ENCODE results near the gene MMP11. TPM values are rescaled to one million over a fixed set of nuclear protein-coding genes. Genes with fewer than 3 reads are reported as not detected.

The MMP11 gene
- total RNA-seq, 1 donor from 2014 or later: 12.2 TPM

DNA sequence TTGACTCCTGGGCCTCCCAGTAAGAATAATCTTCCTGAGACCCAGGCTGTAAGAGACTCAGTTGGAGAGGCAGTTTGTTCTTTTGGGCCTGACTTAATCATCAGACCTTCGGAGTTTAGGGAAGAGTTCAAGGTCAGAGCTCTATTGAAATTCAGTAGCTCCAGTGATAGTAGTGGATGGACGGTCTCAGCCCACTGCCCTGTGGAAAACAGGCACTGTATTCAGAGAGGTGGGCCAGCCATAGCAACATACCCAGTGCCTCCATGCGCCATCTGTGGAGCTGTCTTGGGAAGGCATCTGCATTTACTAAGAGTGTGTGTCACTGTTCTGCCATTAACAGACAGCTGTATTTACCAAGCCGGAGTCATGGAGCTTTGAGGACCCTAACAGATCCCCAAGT lies 17.0 kb downstream of the MMP11 start:
- H3K4me1 Mint-ChIP-seq (ENCODE audit: low read depth, unreplicated experiment): peaks cover 16% of the 10 kb centered on the region

DNA sequence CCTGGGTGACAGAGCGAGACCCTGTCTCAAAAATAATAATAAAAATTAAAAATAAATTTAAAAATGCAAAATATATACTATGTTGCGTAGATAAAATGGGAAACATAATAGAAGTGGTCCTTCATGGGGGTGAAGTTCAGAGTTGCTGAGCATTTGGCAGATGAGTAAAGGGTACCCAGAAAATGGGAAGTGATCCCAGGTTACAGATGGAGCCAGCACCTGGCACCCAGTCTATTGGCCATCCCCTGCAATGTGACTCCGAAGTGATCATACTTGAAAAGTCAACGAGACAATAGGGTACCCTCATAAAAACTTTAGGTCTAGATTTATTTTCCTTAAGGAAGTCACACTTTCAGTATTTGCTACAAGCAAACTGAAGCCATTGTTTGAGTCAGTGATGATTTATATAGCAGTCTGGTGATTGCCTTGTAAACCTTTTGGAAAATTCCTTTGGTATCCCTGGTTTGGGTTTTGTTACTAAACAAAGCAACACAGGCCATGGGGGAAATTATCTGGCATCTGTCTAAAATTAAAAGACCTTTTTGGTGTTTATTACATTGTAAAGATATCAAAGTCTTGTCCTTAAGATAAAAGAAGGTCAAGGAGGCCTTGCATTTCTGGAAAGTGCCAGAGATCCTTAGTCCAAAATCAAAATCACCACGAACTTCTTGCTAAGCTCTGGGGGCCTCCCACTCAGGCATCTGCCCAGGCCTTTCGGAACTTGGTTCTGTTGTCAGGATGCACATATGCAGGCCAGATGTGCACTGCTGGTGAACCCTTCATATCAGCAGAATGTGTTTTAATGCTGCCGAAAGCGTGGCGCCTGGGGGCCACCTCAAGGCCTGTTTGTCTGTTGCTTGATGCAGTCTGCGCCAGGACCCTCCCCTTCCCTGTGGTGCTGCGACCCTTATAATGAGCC lies 18.4 kb downstream of the MMP11 start:
- no peak for TF ChIP-seq EZH2 (IDR thresholded peaks at IDR 0.05; ENCODE audit: insufficient read depth, low read length)
- TF ChIP-seq, protein P1, sequence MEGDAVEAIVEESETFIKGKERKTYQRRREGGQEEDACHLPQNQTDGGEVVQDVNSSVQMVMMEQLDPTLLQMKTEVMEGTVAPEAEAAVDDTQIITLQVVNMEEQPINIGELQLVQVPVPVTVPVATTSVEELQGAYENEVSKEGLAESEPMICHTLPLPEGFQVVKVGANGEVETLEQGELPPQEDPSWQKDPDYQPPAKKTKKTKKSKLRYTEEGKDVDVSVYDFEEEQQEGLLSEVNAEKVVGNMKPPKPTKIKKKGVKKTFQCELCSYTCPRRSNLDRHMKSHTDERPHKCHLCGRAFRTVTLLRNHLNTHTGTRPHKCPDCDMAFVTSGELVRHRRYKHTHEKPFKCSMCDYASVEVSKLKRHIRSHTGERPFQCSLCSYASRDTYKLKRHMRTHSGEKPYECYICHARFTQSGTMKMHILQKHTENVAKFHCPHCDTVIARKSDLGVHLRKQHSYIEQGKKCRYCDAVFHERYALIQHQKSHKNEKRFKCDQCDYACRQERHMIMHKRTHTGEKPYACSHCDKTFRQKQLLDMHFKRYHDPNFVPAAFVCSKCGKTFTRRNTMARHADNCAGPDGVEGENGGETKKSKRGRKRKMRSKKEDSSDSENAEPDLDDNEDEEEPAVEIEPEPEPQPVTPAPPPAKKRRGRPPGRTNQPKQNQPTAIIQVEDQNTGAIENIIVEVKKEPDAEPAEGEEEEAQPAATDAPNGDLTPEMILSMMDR (IDR thresholded peaks at IDR 0.05; ENCODE audit: insufficient read depth, low read depth, low read length): no peak
- FAIRE-seq: no peak
- Histone ChIP-seq H3K36me3 (ENCODE audit: insufficient read depth, low read length) (peaks cover 18% of the 10 kb centered on the region), H3K79me2 (ENCODE audit: insufficient read depth, low read length) (peaks cover 63% of the 10 kb centered on the region), H3K27me3 (ENCODE audit: insufficient read depth, low read length) (no peaks in the 10 kb centered on the region), H3K9ac (ENCODE audit: low read length) (no peak overlapping the region), H3K27ac (ENCODE audit: low read depth, low read length) (no peak overlapping the region), H4K20me1 (ENCODE audit: insufficient read depth, low read length) (peaks cover 66% of the 10 kb centered on the region), H3K4me3 (ENCODE audit: insufficient read depth, low read depth, low read length) (no peak overlapping the region), H3K4me1 (ENCODE audit: insufficient read depth, low read length) (peaks cover 9% of the 10 kb centered on the region), H3K4me2 (ENCODE audit: low read length) (no peak overlapping the region), H3K9me3 (ENCODE audit: insufficient read depth, low read depth, low read length) (no peaks in the 10 kb centered on the region), H2AFZ (ENCODE audit: low read depth, low read length) (no peak overlapping the region)
- no peak overlapping the region for H3K4me3 Mint-ChIP-seq (ENCODE audit: unreplicated experiment)
- no peaks in the 10 kb centered on the region for H3K36me3 Mint-ChIP-seq (ENCODE audit: low read depth, unreplicated experiment)
- H3K27ac Mint-ChIP-seq (ENCODE audit: unreplicated experiment): no peak overlapping the region
- peak; percentile 33 for DNase-seq (ENCODE audit: low read depth)
- H3K27me3 Mint-ChIP-seq (ENCODE audit: low read depth, unreplicated experiment): no peaks in the 10 kb centered on the region
- no peaks in the 10 kb centered on the region for H3K9me3 Mint-ChIP-seq (ENCODE audit: unreplicated experiment)
- peaks cover 15% of the 10 kb centered on the region for H3K4me1 Mint-ChIP-seq (ENCODE audit: low read depth, unreplicated experiment)

More for the DNA sequence above, 17.0 kb downstream of the MMP11 start:
- H3K79me2 ChIP-seq (ENCODE audit: insufficient read depth, low read length): peaks cover 63% of the 10 kb centered on the region
- H3K27ac ChIP-seq (ENCODE audit: low read depth, low read length): no peak overlapping the region
- no peak overlapping the region for H3K9ac ChIP-seq (ENCODE audit: low read length)
- no peak overlapping the region for H2AFZ ChIP-seq (ENCODE audit: low read depth, low read length)
- H4K20me1 ChIP-seq (ENCODE audit: insufficient read depth, low read length): peaks cover 63% of the 10 kb centered on the region
- H3K36me3 Mint-ChIP-seq (ENCODE audit: low read depth, unreplicated experiment): no peaks in the 10 kb centered on the region
- FAIRE-seq (no peak), DNase-seq (ENCODE audit: low read depth) (no peak)
- peak overlapping the region; percentile 56 for H3K4me3 Mint-ChIP-seq (ENCODE audit: unreplicated experiment)
- peaks cover 9% of the 10 kb centered on the region for H3K36me3 ChIP-seq (ENCODE audit: insufficient read depth, low read length)
- H3K9me3 ChIP-seq (ENCODE audit: insufficient read depth, low read depth, low read length): no peaks in the 10 kb centered on the region
- no peaks in the 10 kb centered on the region for H3K27me3 Mint-ChIP-seq (ENCODE audit: low read depth, unreplicated experiment)
- TF ChIP-seq EZH2 (IDR thresholded peaks at IDR 0.05; ENCODE audit: insufficient read depth, low read length): no peak
- TF ChIP-seq, protein P1 (IDR thresholded peaks at IDR 0.05; ENCODE audit: insufficient read depth, low read depth, low read length): no peak
- H3K9me3 Mint-ChIP-seq (ENCODE audit: unreplicated experiment): no peaks in the 10 kb centered on the region
- peaks cover 9% of the 10 kb centered on the region for H3K4me1 ChIP-seq (ENCODE audit: insufficient read depth, low read length)
- no peak overlapping the region for H3K27ac Mint-ChIP-seq (ENCODE audit: unreplicated experiment)
- H3K27me3 ChIP-seq (ENCODE audit: insufficient read depth, low read length): no peaks in the 10 kb centered on the region
- H3K4me2 ChIP-seq (ENCODE audit: low read length): no peak overlapping the region
- no peak overlapping the region for H3K4me3 ChIP-seq (ENCODE audit: insufficient read depth, low read depth, low read length)

Measured in astrocyte (in vitro differentiated cells and primary cell).